ENCODE measurements around the gene HES5. TPM values are rescaled to one million over a fixed set of nuclear protein-coding genes. Genes with fewer than 3 reads are reported as not detected.

Gene HES5
- polyA plus RNA-seq, 1 of the 3 experiments (the other 2 are of a cell fraction): 0.03 TPM

- Histone ChIP-seq H3K9me2 (no peaks in the 10 kb centered on the region), H3K9me3 (no peaks in the 10 kb centered on the region), H3K27me3 (ENCODE audit: insufficient read depth) (peaks cover 6% of the 10 kb centered on the region; the same call in 1 of the 2 replicates), H3K27ac (ENCODE audit: low read depth in 2 of 2, low read length in 1 of 2) (no peak overlapping the region), H3K4me2 (no peak overlapping the region), H3K9ac (no peak overlapping the region), H3K36me3 (replicated peaks in 1 of 2; ENCODE audit: control insufficient read depth in 1 of 2, insufficient read depth in 2 of 2, low read length in 1 of 2) (no peaks in the 10 kb centered on the region), H3F3A (replicated peaks; ENCODE audit: insufficient read depth) (no peaks in the 10 kb centered on the region), H3K4me1 (ENCODE audit: control insufficient read depth in 1 of 2, insufficient read depth in 2 of 2, low read depth in 1 of 2, low read length in 1 of 2) (peaks cover 0 to 9% of the 10 kb centered on the region in 2 experiments; a peak in 1 of 4 replicates), H4K20me1 (ENCODE audit: insufficient read depth) (no peaks in the 10 kb centered on the region), H2AFZ (ENCODE audit: low read depth) (no peak overlapping the region), H3K79me2 (ENCODE audit: insufficient read depth) (no peaks in the 10 kb centered on the region), H3K4me3 (ENCODE audit: low read depth in 2 of 2, low read length in 1 of 2) (no peak overlapping the region)
- TF ChIP-seq GATA2 (CRISPR knock-in tag; IDR thresholded peaks at IDR 0.05) (no peak), MXI1 (IDR thresholded peaks at IDR 0.05; ENCODE audit: low read depth, low read length) (no peak), TEAD4 (IDR thresholded peaks at IDR 0.05; ENCODE audit: borderline replicate concordance, insufficient read depth) (no peak), NRF1 (IDR thresholded peaks at IDR 0.05; ENCODE audit: low read depth, low read length) (no peak), TAF1 (IDR thresholded peaks at IDR 0.05; ENCODE audit: borderline replicate concordance, low read depth, low read length) (no peak), RFX5 (IDR thresholded peaks at IDR 0.05; ENCODE audit: low read length) (no peak), YY1 (IDR thresholded peaks at IDR 0.05; ENCODE audit: low read depth) (no peak), REST (IDR thresholded peaks at IDR 0.05; ENCODE audit: low read depth, low read length) (no peak), TCF12 (IDR thresholded peaks at IDR 0.05) (no peak), FOXM1 (IDR thresholded peaks at IDR 0.05; ENCODE audit: low read depth) (no peak)
- DNase-seq: no peak
- WGBS (ENCODE audit: low lambda C conversion rate): 79% methylated on average over 11 of the region's 27 CpGs
- POLR2A ChIA-PET: interaction anchor here (0.8 to 1.1 kb wide), 3 partner anchors 8 to 29 kb away, joined by 3 read pairs; partner anchors contain the start of gene PANK4
- CTCF ChIA-PET: interaction anchor here (3.9 to 7.7 kb wide), 2 partner anchors 9 to 13 kb away, joined by 21 to 35 read pairs; no protein-coding TSS in a partner anchor
These were observed 5.4 kb upstream of the HES5 start for GRCh38 chr1:2535455-2535854.

- Histone ChIP-seq H3K9me2 (no peaks in the 10 kb centered on the region), H3K27me3 (ENCODE audit: insufficient read depth) (peaks cover 6% of the 10 kb centered on the region; the same call in 1 of the 2 replicates), H3F3A (replicated peaks; ENCODE audit: insufficient read depth) (no peaks in the 10 kb centered on the region), H2AFZ (ENCODE audit: low read depth) (no peak overlapping the region), H3K4me2 (no peak overlapping the region), H3K79me2 (ENCODE audit: insufficient read depth) (no peaks in the 10 kb centered on the region), H3K9me3 (no peaks in the 10 kb centered on the region), H3K9ac (no peak overlapping the region), H4K20me1 (ENCODE audit: insufficient read depth) (no peaks in the 10 kb centered on the region), H3K36me3 (replicated peaks in 1 of 2; ENCODE audit: control insufficient read depth in 1 of 2, insufficient read depth in 2 of 2, low read length in 1 of 2) (no peaks in the 10 kb centered on the region), H3K4me1 (ENCODE audit: control insufficient read depth in 1 of 2, insufficient read depth in 2 of 2, low read depth in 1 of 2, low read length in 1 of 2) (peaks cover 0 to 11% of the 10 kb centered on the region in 2 experiments; a peak in 1 of 4 replicates), H3K4me3 (ENCODE audit: low read depth in 2 of 2, low read length in 1 of 2) (no peak overlapping the region), H3K27ac (ENCODE audit: low read depth in 2 of 2, low read length in 1 of 2) (no peak overlapping the region)
- DNase-seq: no peak
- WGBS (ENCODE audit: low lambda C conversion rate): 58% methylated on average over 13 of the region's 18 CpGs
- CTCF ChIA-PET: interaction anchor here (3.9 to 7.7 kb wide), 2 partner anchors 9 to 13 kb away, joined by 21 to 35 read pairs; no protein-coding TSS in a partner anchor
- TF ChIP-seq SMC3 (IDR thresholded peaks at IDR 0.05; ENCODE audit: low read depth, low read length): no peak
- TF ChIP-seq FOSL2 (IDR thresholded peaks at IDR 0.05; ENCODE audit: borderline replicate concordance, low read depth): peak; percentile 38; the same call in 1 of the 2 replicates
- POLR2A ChIA-PET: interaction anchor here (0.8 to 1.9 kb wide), 3 partner anchors 8 to 28 kb away, joined by 3 to 6 read pairs (median 3); no protein-coding TSS in a partner anchor
These were observed 4.8 kb upstream of the HES5 start for GRCh38 chr1:2534687-2535441.

Measured in SK-N-SH (cell line).